Measurements from ENCODE around the gene MAPKAPK3.

The MAPKAPK3 gene

DNA sequence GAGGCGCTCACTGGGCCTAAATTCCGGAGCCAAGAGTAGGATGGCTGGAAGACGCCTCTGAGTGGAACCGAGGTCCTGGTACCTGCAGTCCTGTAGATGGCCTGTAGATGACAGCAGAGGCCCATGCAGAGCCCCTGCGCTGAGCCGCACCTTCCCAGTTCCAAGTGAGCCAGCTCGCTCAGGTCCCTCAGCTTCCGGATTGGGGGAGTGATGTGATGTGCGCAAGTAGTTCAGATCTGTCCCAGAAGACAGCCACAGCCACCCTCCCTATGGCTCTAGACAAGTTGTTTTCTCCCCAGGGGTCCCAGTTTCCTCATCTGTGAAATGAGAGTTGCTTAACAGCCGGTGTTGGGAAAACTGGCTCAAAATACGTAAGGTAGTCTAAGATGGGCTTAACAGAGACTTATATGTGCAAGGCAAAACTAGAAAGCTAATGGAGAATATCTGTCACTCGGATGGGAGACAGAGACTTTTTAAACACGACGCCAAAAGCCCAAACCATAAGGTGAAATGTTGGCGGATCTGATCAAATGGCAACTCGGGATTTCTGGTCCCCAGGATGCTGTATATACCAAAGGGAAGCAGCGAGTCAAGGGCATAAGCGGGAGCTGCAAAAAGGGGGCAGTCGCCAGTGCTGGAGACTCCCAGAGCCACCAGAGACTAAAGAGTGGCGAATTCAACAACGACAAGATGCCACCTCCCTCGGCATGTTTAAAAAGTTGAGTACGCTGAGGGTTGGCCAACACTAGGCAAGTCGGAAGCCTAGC lies 765 bp upstream of the MAPKAPK3 start:
- no peaks in the 10 kb centered on the region for H3K27me3 ChIP-seq (replicated peaks; ENCODE audit: control insufficient read depth, insufficient read depth, low read length, poor library complexity, severe bottlenecking)
- no peaks in the 10 kb centered on the region for H3K9me3 ChIP-seq (ENCODE audit: control insufficient read depth, low read length)
- DNase-seq = peak; percentile 68 to 81 (median 69)
- peaks cover 67% of the 10 kb centered on the region for H3K4me1 ChIP-seq (ENCODE audit: control insufficient read depth, insufficient read depth, low read length, poor library complexity, severe bottlenecking)
- peak overlapping the region; percentile 88 for H3K27ac ChIP-seq (ENCODE audit: insufficient read depth, low read length, poor library complexity, severe bottlenecking)
- peak overlapping the region; percentile 56 for H3K4me3 ChIP-seq (ENCODE audit: insufficient read depth, low read depth, low read length, poor library complexity, severe bottlenecking)
- no peaks in the 10 kb centered on the region for H3K36me3 ChIP-seq (ENCODE audit: control insufficient read depth, insufficient read depth, low read length)

DNA sequence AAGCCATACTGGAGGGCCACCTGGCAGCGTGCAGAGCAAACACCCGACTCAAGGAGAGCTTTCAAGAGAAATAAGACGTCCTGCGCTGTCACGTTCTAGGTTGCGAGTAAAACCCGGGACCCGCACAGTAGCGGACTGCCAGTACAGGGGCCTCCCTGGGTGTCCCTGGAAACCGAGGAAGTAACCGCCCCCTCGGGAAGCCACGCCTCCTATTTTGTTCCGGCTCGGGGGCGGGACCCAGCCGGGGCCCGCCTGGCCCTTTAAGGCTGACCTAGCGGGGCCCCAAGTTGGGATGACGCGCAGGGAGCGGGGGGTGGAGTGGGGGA lies 218 bp upstream of the MAPKAPK3 start:
- DNase-seq = peak; percentile 94 to 95 (median 95)
- Histone ChIP-seq H3K27ac (ENCODE audit: insufficient read depth, low read length, poor library complexity, severe bottlenecking) (peak overlapping the region; percentile 88), H3K4me3 (ENCODE audit: insufficient read depth, low read depth, low read length, poor library complexity, severe bottlenecking) (peak overlapping the region; percentile 56), H3K4me1 (ENCODE audit: control insufficient read depth, insufficient read depth, low read length, poor library complexity, severe bottlenecking) (peaks cover 70% of the 10 kb centered on the region), H3K27me3 (replicated peaks; ENCODE audit: control insufficient read depth, insufficient read depth, low read length, poor library complexity, severe bottlenecking) (no peaks in the 10 kb centered on the region), H3K36me3 (ENCODE audit: control insufficient read depth, insufficient read depth, low read length) (no peaks in the 10 kb centered on the region), H3K9me3 (ENCODE audit: control insufficient read depth, low read length) (no peaks in the 10 kb centered on the region)

DNA sequence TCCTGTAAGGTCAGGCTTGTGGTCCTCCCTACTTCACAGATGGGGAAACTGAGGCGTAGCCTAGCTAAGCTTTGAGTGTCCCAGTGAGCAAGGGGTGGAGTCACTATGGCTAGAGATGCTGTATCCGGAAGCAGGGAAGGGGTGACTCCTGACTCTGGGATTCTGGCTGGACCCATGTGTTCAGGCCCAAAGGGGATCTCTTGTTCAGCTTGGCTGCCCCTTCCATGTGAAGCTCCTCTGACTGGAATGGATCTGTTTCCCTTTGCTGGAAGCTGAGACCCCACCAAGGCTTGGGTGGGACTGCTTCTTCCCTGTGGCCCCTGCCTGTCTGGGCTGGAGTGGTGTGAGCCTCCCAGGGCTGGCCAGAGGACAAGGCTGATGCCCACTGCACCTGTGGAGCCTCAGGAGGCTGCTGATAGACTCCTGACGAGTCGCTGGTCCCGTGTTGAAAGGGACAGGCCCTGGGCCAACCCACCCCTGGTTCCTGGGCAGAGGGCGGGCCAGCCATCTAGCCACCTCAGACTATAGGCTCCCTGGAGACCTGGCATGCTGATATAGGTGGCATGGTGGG lies 1.0 kb downstream of the MAPKAPK3 start:
- no peaks in the 10 kb centered on the region for H3K27me3 ChIP-seq (replicated peaks; ENCODE audit: control insufficient read depth, insufficient read depth, low read length, poor library complexity, severe bottlenecking)
- H3K4me1 ChIP-seq (ENCODE audit: control insufficient read depth, insufficient read depth, low read length, poor library complexity, severe bottlenecking) = peaks cover 70% of the 10 kb centered on the region
- H3K36me3 ChIP-seq (ENCODE audit: control insufficient read depth, insufficient read depth, low read length) = no peaks in the 10 kb centered on the region
- H3K4me3 ChIP-seq (ENCODE audit: insufficient read depth, low read depth, low read length, poor library complexity, severe bottlenecking) = peak overlapping the region; percentile 90
- no peak for DNase-seq
- no peaks in the 10 kb centered on the region for H3K9me3 ChIP-seq (ENCODE audit: control insufficient read depth, low read length)
- H3K27ac ChIP-seq (ENCODE audit: insufficient read depth, low read length, poor library complexity, severe bottlenecking) = peak overlapping the region; percentile 88

DNA sequence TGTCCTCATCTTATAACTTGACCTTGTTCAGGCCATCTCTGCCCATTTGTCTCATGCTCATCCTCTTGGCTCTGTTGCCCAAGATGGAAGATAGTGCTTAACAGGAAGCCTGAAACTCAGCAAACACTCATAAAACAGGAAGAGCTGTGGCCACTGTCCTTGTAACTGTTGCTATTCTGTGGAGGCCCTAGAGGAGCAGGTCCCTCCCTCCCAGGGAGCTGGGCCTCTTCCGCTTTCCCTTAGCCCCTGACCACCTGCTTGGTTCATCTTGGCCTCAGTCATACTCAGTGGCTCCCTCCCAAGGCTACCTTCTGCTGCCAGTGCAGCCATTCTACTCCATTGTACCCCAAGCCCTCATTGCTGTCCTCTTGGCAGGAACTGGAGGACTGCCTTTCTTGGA lies 3.5 kb downstream of the MAPKAPK3 start:
- H3K36me3 ChIP-seq (ENCODE audit: control insufficient read depth, insufficient read depth, low read length) = no peaks in the 10 kb centered on the region
- no peaks in the 10 kb centered on the region for H3K27me3 ChIP-seq (replicated peaks; ENCODE audit: control insufficient read depth, insufficient read depth, low read length, poor library complexity, severe bottlenecking)
- no peak for DNase-seq
- no peak overlapping the region for H3K4me3 ChIP-seq (ENCODE audit: insufficient read depth, low read depth, low read length, poor library complexity, severe bottlenecking)
- peaks cover 78% of the 10 kb centered on the region for H3K4me1 ChIP-seq (ENCODE audit: control insufficient read depth, insufficient read depth, low read length, poor library complexity, severe bottlenecking)
- no peaks in the 10 kb centered on the region for H3K9me3 ChIP-seq (ENCODE audit: control insufficient read depth, low read length)
- peak overlapping the region; percentile 8 for H3K27ac ChIP-seq (ENCODE audit: insufficient read depth, low read length, poor library complexity, severe bottlenecking)

DNA sequence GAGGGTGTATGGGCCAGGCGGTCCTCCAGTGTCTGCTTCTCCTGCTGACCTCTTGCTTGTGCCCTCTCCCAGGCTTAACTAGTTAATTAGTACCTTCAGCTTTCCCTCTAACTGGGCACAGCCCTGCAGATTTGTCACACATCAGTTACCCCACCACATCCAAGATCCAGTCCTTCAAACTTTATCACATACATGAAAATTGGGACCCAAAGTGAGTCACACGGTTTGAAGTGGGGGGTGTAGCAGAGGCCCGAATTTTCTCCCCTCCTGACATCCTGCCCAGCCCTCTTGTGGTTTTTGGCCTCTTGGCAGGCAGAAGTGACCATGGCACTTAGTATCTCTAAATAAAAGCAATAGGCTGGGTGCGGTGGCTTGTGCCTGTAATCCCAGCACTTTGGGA lies 3.9 kb downstream of the MAPKAPK3 start:
- Histone ChIP-seq H3K27me3 (replicated peaks; ENCODE audit: control insufficient read depth, insufficient read depth, low read length, poor library complexity, severe bottlenecking) (no peaks in the 10 kb centered on the region), H3K27ac (ENCODE audit: insufficient read depth, low read length, poor library complexity, severe bottlenecking) (no peak overlapping the region), H3K36me3 (ENCODE audit: control insufficient read depth, insufficient read depth, low read length) (no peaks in the 10 kb centered on the region), H3K4me1 (ENCODE audit: control insufficient read depth, insufficient read depth, low read length, poor library complexity, severe bottlenecking) (peaks cover 78% of the 10 kb centered on the region), H3K9me3 (ENCODE audit: control insufficient read depth, low read length) (no peaks in the 10 kb centered on the region), H3K4me3 (ENCODE audit: insufficient read depth, low read depth, low read length, poor library complexity, severe bottlenecking) (no peak overlapping the region)
- DNase-seq = no peak

DNA sequence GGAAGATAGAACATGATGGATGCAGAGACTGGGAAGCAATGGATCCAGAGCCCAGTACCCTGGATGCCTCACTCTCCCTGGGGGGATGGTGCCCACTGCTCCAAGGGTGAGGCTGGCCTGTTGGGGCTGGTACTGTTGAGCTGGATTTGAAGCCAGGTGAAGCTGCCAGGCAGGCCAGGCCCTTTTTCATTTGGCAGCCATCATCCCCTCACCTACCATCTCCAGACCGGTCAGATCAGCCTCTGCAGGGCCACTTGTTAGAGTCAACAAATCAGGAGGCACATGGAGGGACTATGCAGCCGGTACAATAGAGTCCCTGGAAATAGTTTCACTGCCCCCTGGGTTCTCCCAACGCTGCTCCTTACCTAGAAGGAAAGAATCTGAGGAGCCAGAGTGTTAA lies 5.9 kb downstream of the MAPKAPK3 start:
- DNase-seq = no peak
- Histone ChIP-seq H3K4me1 (ENCODE audit: control insufficient read depth, insufficient read depth, low read length, poor library complexity, severe bottlenecking) (peaks cover 65% of the 10 kb centered on the region), H3K27me3 (replicated peaks; ENCODE audit: control insufficient read depth, insufficient read depth, low read length, poor library complexity, severe bottlenecking) (no peaks in the 10 kb centered on the region), H3K36me3 (ENCODE audit: control insufficient read depth, insufficient read depth, low read length) (no peaks in the 10 kb centered on the region), H3K9me3 (ENCODE audit: control insufficient read depth, low read length) (no peaks in the 10 kb centered on the region), H3K4me3 (ENCODE audit: insufficient read depth, low read depth, low read length, poor library complexity, severe bottlenecking) (no peak overlapping the region), H3K27ac (ENCODE audit: insufficient read depth, low read length, poor library complexity, severe bottlenecking) (peak overlapping the region; percentile 20)

DNA sequence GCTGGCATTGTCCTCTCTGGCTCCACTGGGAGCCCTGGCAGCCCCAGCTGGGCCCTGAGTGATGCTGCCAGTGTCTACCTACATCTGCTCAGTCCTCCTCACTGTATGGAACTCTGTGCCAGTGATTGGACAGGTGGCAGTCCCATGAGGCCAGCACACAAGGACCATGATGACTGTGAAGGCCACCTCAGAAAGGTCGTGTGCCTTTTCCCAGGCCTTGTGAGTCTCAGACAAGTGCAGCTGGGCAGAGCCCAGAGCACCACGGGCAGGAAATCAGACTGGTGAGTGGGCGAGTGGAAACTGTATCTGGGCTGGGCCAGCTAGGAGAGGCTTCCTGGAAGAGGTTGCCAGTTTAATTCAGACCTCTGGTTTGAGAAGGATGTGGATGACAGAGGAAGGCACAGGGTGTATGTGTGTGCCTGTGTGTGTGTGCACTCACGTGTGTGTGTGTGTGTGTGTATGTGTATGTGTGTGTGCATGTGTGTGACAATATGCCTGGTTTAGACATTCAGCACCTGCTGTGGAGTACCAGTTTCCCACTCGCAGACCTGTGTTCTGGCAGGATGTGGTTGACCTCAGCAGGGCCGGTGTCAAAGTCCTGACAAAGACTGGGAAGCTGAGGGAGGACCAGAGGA lies 7.0 kb downstream of the MAPKAPK3 start:
- Histone ChIP-seq H3K27me3 (replicated peaks; ENCODE audit: control insufficient read depth, insufficient read depth, low read length, poor library complexity, severe bottlenecking) (no peaks in the 10 kb centered on the region), H3K4me1 (ENCODE audit: control insufficient read depth, insufficient read depth, low read length, poor library complexity, severe bottlenecking) (peaks cover 57% of the 10 kb centered on the region), H3K4me3 (ENCODE audit: insufficient read depth, low read depth, low read length, poor library complexity, severe bottlenecking) (no peak overlapping the region), H3K9me3 (ENCODE audit: control insufficient read depth, low read length) (no peaks in the 10 kb centered on the region), H3K36me3 (ENCODE audit: control insufficient read depth, insufficient read depth, low read length) (no peaks in the 10 kb centered on the region), H3K27ac (ENCODE audit: insufficient read depth, low read length, poor library complexity, severe bottlenecking) (peak overlapping the region; percentile 46)
- no peak for DNase-seq

DNA sequence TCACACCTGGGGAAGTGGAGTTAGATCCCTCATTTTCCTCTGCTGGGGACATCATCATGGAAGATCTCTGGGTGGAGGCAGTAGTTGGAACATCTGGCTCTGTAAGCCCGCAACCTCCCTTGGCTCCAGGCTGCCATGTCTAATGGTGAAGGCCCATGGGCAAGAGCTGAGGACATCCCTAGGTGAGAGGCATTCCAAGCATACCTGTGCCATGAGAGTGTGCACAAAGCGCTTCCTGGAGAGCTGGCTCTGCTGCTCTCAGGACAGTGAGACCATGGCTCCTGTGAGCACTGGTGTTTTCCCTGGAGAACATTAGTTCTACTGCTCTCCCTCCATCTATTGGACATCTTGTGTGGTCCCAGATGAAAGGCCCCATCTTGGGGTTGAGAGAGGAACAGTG lies 7.7 kb downstream of the MAPKAPK3 start:
- Histone ChIP-seq H3K36me3 (ENCODE audit: control insufficient read depth, insufficient read depth, low read length) (no peaks in the 10 kb centered on the region), H3K9me3 (ENCODE audit: control insufficient read depth, low read length) (no peaks in the 10 kb centered on the region), H3K4me3 (ENCODE audit: insufficient read depth, low read depth, low read length, poor library complexity, severe bottlenecking) (no peak overlapping the region), H3K27me3 (replicated peaks; ENCODE audit: control insufficient read depth, insufficient read depth, low read length, poor library complexity, severe bottlenecking) (no peaks in the 10 kb centered on the region), H3K27ac (ENCODE audit: insufficient read depth, low read length, poor library complexity, severe bottlenecking) (no peak overlapping the region), H3K4me1 (ENCODE audit: control insufficient read depth, insufficient read depth, low read length, poor library complexity, severe bottlenecking) (peaks cover 50% of the 10 kb centered on the region)
- no peak for DNase-seq

DNA sequence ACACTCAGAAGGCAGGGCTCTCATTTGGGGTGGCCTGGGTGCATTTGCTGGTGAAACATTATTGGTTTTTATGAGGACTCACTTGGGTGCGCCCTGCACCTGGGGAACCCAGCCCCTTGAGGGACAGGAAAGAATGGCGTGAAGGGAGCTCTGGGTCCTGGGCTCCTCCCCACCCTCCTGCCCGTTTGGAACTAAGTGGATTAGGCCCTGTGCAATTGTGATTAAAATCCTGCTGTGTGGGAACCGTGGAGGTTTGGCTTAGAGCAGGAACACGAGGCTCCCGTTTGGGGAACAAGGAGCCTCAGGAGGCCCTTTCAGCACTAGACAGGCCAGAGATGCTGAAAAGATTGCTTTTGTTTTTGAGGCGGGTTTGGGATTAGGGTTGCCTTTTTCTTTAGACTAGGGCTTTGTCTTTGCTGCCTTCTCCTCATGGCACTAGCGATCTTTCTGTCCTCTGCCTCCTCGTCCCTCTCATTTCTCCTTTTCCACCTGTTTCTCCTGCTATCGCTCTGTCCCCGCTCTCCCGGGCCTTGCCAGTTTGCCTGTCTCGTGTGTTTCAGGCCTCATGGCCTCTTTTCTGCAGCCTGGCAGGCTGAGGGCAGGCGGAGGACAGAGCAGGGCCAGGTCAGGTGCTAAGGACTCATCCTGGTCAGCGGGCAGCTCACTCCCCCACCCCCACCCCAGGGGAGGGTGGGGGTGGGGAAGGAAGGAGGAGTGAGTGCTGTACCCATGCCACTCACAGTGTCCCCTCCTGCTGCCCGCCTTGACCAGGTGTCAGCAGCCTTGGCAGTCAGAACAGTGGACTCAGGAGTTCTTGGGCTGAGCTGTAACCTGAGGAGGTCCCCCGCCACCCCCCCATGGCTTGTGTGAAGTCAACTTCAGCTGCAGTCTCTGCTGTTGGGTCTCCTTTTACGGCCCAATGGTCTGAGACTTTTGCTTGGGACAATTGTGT lies 8.6 kb downstream of the MAPKAPK3 start:
- no peak overlapping the region for H3K4me3 ChIP-seq (ENCODE audit: insufficient read depth, low read depth, low read length, poor library complexity, severe bottlenecking)
- no peaks in the 10 kb centered on the region for H3K27me3 ChIP-seq (replicated peaks; ENCODE audit: control insufficient read depth, insufficient read depth, low read length, poor library complexity, severe bottlenecking)
- H3K27ac ChIP-seq (ENCODE audit: insufficient read depth, low read length, poor library complexity, severe bottlenecking) = no peak overlapping the region
- peaks cover 49% of the 10 kb centered on the region for H3K4me1 ChIP-seq (ENCODE audit: control insufficient read depth, insufficient read depth, low read length, poor library complexity, severe bottlenecking)
- no peaks in the 10 kb centered on the region for H3K36me3 ChIP-seq (ENCODE audit: control insufficient read depth, insufficient read depth, low read length)
- no peaks in the 10 kb centered on the region for H3K9me3 ChIP-seq (ENCODE audit: control insufficient read depth, low read length)
- DNase-seq = no peak
